Panc1 (cell line): ENCODE results near the gene ANKH. TPM values are rescaled to one million over a fixed set of nuclear protein-coding genes. Genes with fewer than 3 reads are reported as not detected.

Experiments used
- ATAC-seq: fragments of 200-7000 bp; cut with Tn5 transposase; 2 replicates; pipeline ENCODE4 v1.9.1; 2020; ENCODE audit warnings: mild to moderate bottlenecking, moderate library complexity
- BruUV-seq: library from RNA; stranded (reverse); fragments of 400-500 nt; replicated peaks from 2 replicates; lab custom pipeline; 2021; lab: Mats Ljungman, UMichigan
- CTCF ChIA-PET: fragments of 300-600 bp; sonication (Branson Sonifier 250); formaldehyde crosslinking; loops from one replicate; lab custom pipeline; 2022; ENCODE audit warnings: antibody characterized with exemption; lab: Charles Lee
- POLR2A ChIA-PET: fragments of 300-600 bp; sonication (Branson Sonifier 250); formaldehyde crosslinking; loops from one replicate; lab custom pipeline; 2022; ENCODE audit warnings: antibody characterized with exemption; lab: Charles Lee
- DNase-seq: peaks from one replicate; pipeline ENCODE4 v3.0.0-alpha.2; 2010; ENCODE audit warnings: low read depth, low spot score
- H3K27ac ChIP-seq: 2 replicates; pipeline ENCODE4 v1.5.1; 2011; ENCODE audit warnings: mild to moderate bottlenecking, low read length, inconsistent platforms
- H3K27me3 ChIP-seq: fragments of 200-500 bp; sonication (Bioruptor generic); 2 replicates; pipeline ENCODE4 v1.6.0; 2014; ENCODE audit warnings: low read length, inconsistent platforms; ENCODE audit not compliant: control insufficient read depth, insufficient read depth
- H3K36me3 ChIP-seq: fragments of 200-500 bp; sonication (Bioruptor generic); 2 replicates; pipeline ENCODE4 v1.5.1; 2014; ENCODE audit warnings: inconsistent platforms, mild to moderate bottlenecking, low read length, moderate library complexity; ENCODE audit not compliant: control insufficient read depth, insufficient read depth
- H3K4me1 ChIP-seq: 2 replicates; pipeline ENCODE4 v1.5.1; 2011; ENCODE audit warnings: inconsistent platforms, mild to moderate bottlenecking, low read length, moderate library complexity; ENCODE audit not compliant: control insufficient read depth, insufficient read depth
- H3K4me3 ChIP-seq, 2 experiments: 2 replicates each; pipeline ENCODE4 v1.5.1; 2011 to 2012; ENCODE audit warnings: low read depth in 2 of 2, low read length in 2 of 2, mild to moderate bottlenecking in 2 of 2, inconsistent platforms in 1 of 2, moderate library complexity in 1 of 2
- H3K9me3 ChIP-seq: fragments of 200-500 bp; sonication (Bioruptor generic); 2 replicates; pipeline ENCODE4 v1.5.1; 2014; ENCODE audit warnings: low read depth, mild to moderate bottlenecking, inconsistent platforms, low read length, moderate library complexity; ENCODE audit not compliant: control insufficient read depth, insufficient read depth
- CTCF ChIP-seq: fragments of 450-650 bp; IDR thresholded peaks from 2 replicates; pipeline ENCODE4 v1.5.1; 2017; ENCODE audit warnings: mild to moderate bottlenecking
- POLR2AphosphoS5 ChIP-seq: IDR thresholded peaks from 2 replicates; pipeline ENCODE4 v1.6.1; 2012; ENCODE audit warnings: mild to moderate bottlenecking, low read depth, low read length, moderate library complexity
- REST ChIP-seq, 2 experiments: IDR thresholded peaks; 2 replicates each; pipeline ENCODE4 v1.6.1; 2011 to 2012; ENCODE audit warnings: low read depth in 2 of 2, control low read depth in 1 of 2, low read length in 1 of 2, mild to moderate bottlenecking in 1 of 2, moderate library complexity in 1 of 2; ENCODE audit not compliant: insufficient read depth in 1 of 2
- SIN3A ChIP-seq: IDR thresholded peaks from 2 replicates; pipeline ENCODE4 v1.6.1; 2012; ENCODE audit warnings: low read depth, mild to moderate bottlenecking, low read length, moderate library complexity, borderline replicate concordance; ENCODE audit not compliant: insufficient read depth
- TCF7L2 ChIP-seq: IDR thresholded peaks from 2 replicates; pipeline ENCODE4 v1.6.1; 2011; ENCODE audit warnings: mild to moderate bottlenecking, low read depth, low read length, inconsistent platforms
- in situ Hi-C: cut with HindIII; loops from 2 replicates; pipeline ENCODE4 v1.10.0; 2016; ENCODE audit warnings: low sequenced_read_pairs, low pct_unique_long_range_greater_than_20kb
- intact Hi-C: fragments of 100-400 bp; cut with micrococcal nuclease; formaldehyde crosslinking; loops from one replicate; pipeline ENCODE4 v1.10.0; 2022; ENCODE audit not compliant: unreplicated experiment
- total RNA-seq: library from RNA; stranded (reverse); gene quantifications from one replicate; pipeline ENCODE4 v1.2.1, GENCODE V29; 2021; ENCODE audit not compliant: unreplicated experiment

Gene ANKH
- total RNA-seq, 1 experiment from 2014 or later: 11.2 TPM

GRCh38 chr5:14870337-14871213, 1.0 kb downstream of the ANKH start:
- in situ Hi-C loops: no loop called here
- H3K27ac ChIP-seq: no peak overlapping the region

More at GRCh38 chr5:14870337-14871213, 1.0 kb downstream of the ANKH start:
- 0 out of 2 replicates have a peak, but pooled peaks cover 2% of the 10 kb centered on the region for H3K36me3 ChIP-seq
- ATAC-seq (no peak), DNase-seq (no peak)
- POLR2A ChIA-PET: interaction anchor here (0.6 kb wide), 1 partner anchor 120 kb away, joined by 13 read pairs; no protein-coding TSS in a partner anchor
- TF ChIP-seq POLR2AphosphoS5: no peak
- TF ChIP-seq CTCF: no peak
- TF ChIP-seq REST (IDR thresholded peaks at IDR 0.05; ENCODE audit: insufficient read depth in 1 of 2, low read depth in 2 of 2, low read length in 1 of 2): no peak
- no peak for TF ChIP-seq SIN3A
- no peak for TF ChIP-seq TCF7L2
- peaks cover 4% of the 10 kb centered on the region; the same call in 1 of the 2 replicates for H3K4me1 ChIP-seq
- no peaks in the 10 kb centered on the region for H3K9me3 ChIP-seq
- peak overlapping the region; percentile 40 to 59 for H3K4me3 ChIP-seq
- CTCF ChIA-PET: no interaction called here
- peaks cover 24% of the 10 kb centered on the region for H3K27me3 ChIP-seq
- intact Hi-C loops: loop anchor here (5.0 kb wide), 2 partner anchors 132 to 143 kb away; no protein-coding TSS in a partner anchor
- no TSS peak for BruUV-seq
